NCI-H187 (cell line): ENCODE data around the gene PPP1R16B.

Experiments
- DNase-seq, 2 experiments: peaks; one replicate each; lab custom pipeline; 2025; lab: John Stamatoyannopoulos, UW

Gene PPP1R16B

GRCh38 chr20:38805502-38805957 lies at the start of gene PPP1R16B:
Gene PPP1R16B (plus strand): TSS chr20:38805697. CDS start chr20:38835926, 30,229 bp downstream.
- peak in 1 of 2 experiments; percentile 28 for DNase-seq

- no peak for DNase-seq
These were observed 48.2 kb upstream of the PPP1R16B start for GRCh38 chr20:38757145-38757775.

- DNase-seq: no peak
These were observed 46.4 kb upstream of the PPP1R16B start for GRCh38 chr20:38759106-38759505.

- no peak for DNase-seq
These were observed 44.5 kb upstream of the PPP1R16B start for GRCh38 chr20:38760978-38761377.

- DNase-seq: no peak
These were observed 43.3 kb upstream of the PPP1R16B start for GRCh38 chr20:38762174-38762573.

- no peak for DNase-seq
These were observed 41.9 kb upstream of the PPP1R16B start for GRCh38 chr20:38763616-38764015.

- no peak for DNase-seq
These were observed 40.8 kb upstream of the PPP1R16B start for GRCh38 chr20:38764567-38765318.

- DNase-seq: no peak
These were observed 39.4 kb upstream of the PPP1R16B start for GRCh38 chr20:38766071-38766470.

- no peak for DNase-seq
These were observed 35.9 kb upstream of the PPP1R16B start for GRCh38 chr20:38769376-38770295.

- DNase-seq: no peak
These were observed 35.0 kb upstream of the PPP1R16B start for GRCh38 chr20:38770546-38770945.

- no peak for DNase-seq
These were observed 34.5 kb upstream of the PPP1R16B start for GRCh38 chr20:38770970-38771369.

GRCh38 chr20:38771621-38772020 lies 33.9 kb upstream of the PPP1R16B start:
- no peak for DNase-seq

GRCh38 chr20:38774167-38774566 lies 31.3 kb upstream of the PPP1R16B start:
- DNase-seq: no peak

GRCh38 chr20:38776363-38776762 lies 29.1 kb upstream of the PPP1R16B start:
- no peak for DNase-seq

GRCh38 chr20:38779247-38780097 lies 26.0 kb upstream of the PPP1R16B start:
- DNase-seq: no peak

- DNase-seq: no peak
These were observed 23.2 kb upstream of the PPP1R16B start for GRCh38 chr20:38782275-38782674.

- no peak for DNase-seq
These were observed 17.6 kb upstream of the PPP1R16B start for GRCh38 chr20:38787870-38788269.

GRCh38 chr20:38789503-38790199 lies 15.8 kb upstream of the PPP1R16B start:
- no peak for DNase-seq

GRCh38 chr20:38790200-38791053 lies 15.1 kb upstream of the PPP1R16B start:
- no peak for DNase-seq

GRCh38 chr20:38791291-38791690 lies 14.2 kb upstream of the PPP1R16B start:
- DNase-seq: no peak
